H1 (cell line): Measurements from ENCODE around the gene CDK13. TPM values are rescaled to one million over a fixed set of nuclear protein-coding genes. Genes with fewer than 3 reads are reported as not detected.

Experiments used
- PHF8 ChIP-seq: fragments of 200-600 bp; sonication (generic); conservative IDR thresholded peaks from 2 replicates; pipeline ENCODE4 v1.7.1; 2012; ENCODE audit warnings: low read depth, mild to moderate bottlenecking, inconsistent platforms, low read length, moderate library complexity
- RAD21 ChIP-seq, 2 experiments: IDR thresholded peaks in 1 of 2; conservative IDR thresholded peaks in 1 of 2; 2 replicates each; pipeline ENCODE4 v1.6.1; 2011; ENCODE audit warnings: low read depth in 2 of 2, low read length in 2 of 2, improper control_type of control experiment in 1 of 2, inconsistent platforms in 1 of 2, mild to moderate bottlenecking in 1 of 2, moderate library complexity in 1 of 2
- RNF2 ChIP-seq: fragments of 200-900, 300-1000 bp; sonication (generic); IDR thresholded peaks from 2 replicates; pipeline ENCODE4 v1.7.1; 2016; ENCODE audit warnings: borderline replicate concordance, low read depth, mild to moderate bottlenecking, antibody characterized with exemption, low read length; ENCODE audit not compliant: poor library complexity, severe bottlenecking; ENCODE audit errors: missing control alignments
- polyA plus RNA-seq, 7 experiments: library from polyadenylated mRNA; depleted of rRNA in 3 of 7; stranded (reverse) in 5 of 7; unstranded in 2 of 7; fragments of >200 nt in 5 of 7; fragments of 200-250 nt in 2 of 7; gene quantifications; 1 replicate in 5 of 7; 2 replicates in 1 of 7; 4 replicates in 1 of 7; pipeline versions ENCODE4 v1.2.1 to v1.2.3, GENCODE V29; 2011 to 2013; ENCODE audit warnings: missing spikeins in 2 of 7, mixed read lengths in 2 of 7
- total RNA-seq: library from RNA; stranded (reverse); fragmentation: NEBNext Ultra II Directional; extraction: Animal tissue kit (Norgen Biotek cat#: 25700); gene quantifications from 2 replicates; pipeline ENCODE4 v1.2.1, GENCODE V29; 2021

The CDK13 gene
- total and polyA plus RNA-seq, 2 of the 8 experiments (the other 6 are each of a cell fraction or from before 2014, with no cell fraction given), result 22.6 to 49.5 TPM

GRCh38 chr7:40059057-40059456 is 109.0 kb downstream of the CDK13 start (continued):
- no peak for TF ChIP-seq PHF8
- no peak for TF ChIP-seq RNF2
- TF ChIP-seq RAD21 (IDR thresholded peaks at IDR 0.05 in 1 of 2, conservative IDR thresholded peaks at IDR 0.05 in 1 of 2; ENCODE audit: low read depth in 2 of 2, low read length in 2 of 2), result no peak
